K562 (cell line): ENCODE data around the gene TNN. TPM values are rescaled to one million over a fixed set of nuclear protein-coding genes. Genes with fewer than 3 reads are reported as not detected.

Source experiments
- BCLAF1 ChIP-seq, 2 experiments: fragments of 450-650 bp in 1 of 2; IDR thresholded peaks; 2 replicates each; pipeline ENCODE4 v1.6.1; 2011 to 2017; ENCODE audit warnings: low read depth in 2 of 2, antibody characterized with exemption in 1 of 2, borderline replicate concordance in 1 of 2, low read length in 1 of 2, mild to moderate bottlenecking in 1 of 2, mixed read lengths in 1 of 2; ENCODE audit not compliant: control insufficient read depth in 1 of 2
- IRF1 ChIP-seq: sonication (generic); formaldehyde crosslinking; IDR thresholded peaks from 2 replicates; pipeline ENCODE4 v1.8.0; 2022; ENCODE audit warnings: missing genetic modification reagents, mild to moderate bottlenecking, borderline replicate concordance
- OTX1 ChIP-seq: fragments of 450-650 bp; formaldehyde crosslinking; IDR thresholded peaks from 2 replicates; pipeline ENCODE4 v1.4.0; 2022; ENCODE audit warnings: mild to moderate bottlenecking
- POLR2G ChIP-seq: fragments of 200-400 bp; formaldehyde crosslinking; IDR thresholded peaks from 2 replicates; pipeline ENCODE4 v1.6.1; 2017; ENCODE audit warnings: low read depth, mild to moderate bottlenecking, antibody characterized with exemption, low read length, moderate library complexity
- ZNF512 ChIP-seq: IDR thresholded peaks from 2 replicates; pipeline ENCODE4 v1.6.1; 2016; ENCODE audit warnings: missing genetic modification characterization, missing compliant biosample characterization
- ZNF551 ChIP-seq: fragments of 250-450 bp; sonication (Bioruptor Pico); IDR thresholded peaks from 2 replicates; pipeline ENCODE4 v1.5.0; 2021; ENCODE audit warnings: mild to moderate bottlenecking, moderate library complexity
- polyA plus RNA-seq, 8 experiments: library from polyadenylated mRNA; depleted of rRNA in 4 of 8; stranded (reverse) in 5 of 8; unstranded in 3 of 8; fragments of >200 nt; fragmentation: Nextera tagmentation in 2 of 8; fragmentation: Illumina TruSeq in 1 of 8; extraction: Ambion mirVana in 2 of 8; extraction: Trizol in 1 of 8; gene quantifications; 2 replicates each; pipeline versions ENCODE4 v1.2.1 to v1.2.3, GENCODE V29; 2011 to 2014; ENCODE audit warnings: inconsistent platforms in 1 of 8, missing spikeins in 1 of 8
- total RNA-seq, 7 experiments: library from RNA; depleted of rRNA in 6 of 7; stranded (reverse); fragments of >200 nt in 6 of 7; fragmentation: Illumina TruSeq in 2 of 7; extraction: Trizol in 2 of 7; gene quantifications; 2 replicates each; pipeline versions ENCODE4 v1.2.1 to v1.2.3, GENCODE V29; 2011 to 2021; ENCODE audit warnings: low replicate concordance in 1 of 7

Gene TNN
- total and polyA plus RNA-seq, 9 of the 15 experiments (the other 6 are each of a cell fraction or from before 2014, with no cell fraction given), result 0.01 to 0.09 (median 0.07) TPM; not detected in 4

- TF ChIP-seq ZNF512 (no peak), OTX1 (CRISPR knock-in tag) (no peak), BCLAF1 (IDR thresholded peaks at IDR 0.05; ENCODE audit: borderline replicate concordance in 1 of 2, control insufficient read depth in 1 of 2, low read depth in 2 of 2, low read length in 1 of 2) (no peak), IRF1 (no peak), ZNF551 (CRISPR knock-in tag) (no peak), POLR2G (no peak)
Measured at GRCh38 chr1:175097361-175097760, 29.7 kb downstream of the TNN start (continued).
